ENCODE data around the gene GOLGA8Q.
"Not testable (repeated sequence)": the region's sequence is repeated elsewhere in the genome, so short reads cannot be mapped to it uniquely, and the experiment has no call there.

Gene GOLGA8Q

DNA sequence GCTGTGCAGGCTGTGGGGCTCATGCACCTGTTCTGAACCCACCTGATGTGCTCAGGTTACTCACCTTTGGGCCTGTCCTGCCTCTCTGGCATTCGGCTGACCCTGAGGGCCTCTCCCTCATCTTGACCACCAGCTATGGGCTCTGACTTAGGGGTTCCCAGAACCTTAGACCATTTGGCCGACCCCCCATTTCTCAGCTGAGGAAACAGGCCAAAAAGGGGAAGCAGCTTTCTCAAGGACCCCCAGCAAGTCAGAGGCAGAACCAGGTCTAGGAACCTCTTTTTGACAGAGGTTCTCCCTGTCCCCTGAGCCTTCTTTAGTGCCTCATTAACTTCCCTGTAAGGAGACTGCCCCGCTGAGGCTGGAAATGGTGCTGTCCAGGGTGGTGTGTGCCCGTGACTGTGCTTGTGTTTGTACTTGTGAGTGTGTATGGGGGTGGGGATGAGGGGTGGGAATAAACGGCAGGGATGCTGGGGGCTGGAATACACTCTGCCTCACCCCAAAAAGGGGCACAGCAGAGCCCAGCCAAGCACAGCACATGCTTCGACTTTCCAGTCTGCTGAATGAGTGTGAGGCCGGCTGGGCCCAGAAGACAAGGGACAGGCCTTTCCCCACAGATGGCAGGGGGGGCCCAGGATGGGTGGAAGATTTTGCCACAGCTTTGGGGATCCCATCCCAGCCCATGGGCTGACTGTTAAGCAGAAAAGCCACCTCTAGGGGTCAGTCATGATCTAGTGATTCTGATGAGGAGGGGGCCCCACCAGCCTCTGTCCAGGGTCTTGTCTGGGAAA is 28.2 kb upstream of the GOLGA8Q start:
- not testable (repeated sequence) for H3K79me1 ChIP-seq (ENCODE audit: low read depth, low read length); H3K4me2 ChIP-seq (ENCODE audit: insufficient read depth, low read length, poor library complexity, severe bottlenecking); H4K8ac ChIP-seq (ENCODE audit: low read depth, low read length); H3K14ac ChIP-seq (ENCODE audit: low read length); H3K27me3 ChIP-seq (ENCODE audit: control insufficient read depth in 3 of 3, insufficient read depth in 3 of 3, low read depth in 1 of 3, low read length in 3 of 3); H3K36me3 ChIP-seq (replicated peaks in 1 of 2; ENCODE audit: control insufficient read depth in 2 of 2, insufficient read depth in 2 of 2, low read length in 2 of 2); H2AFZ ChIP-seq (ENCODE audit: low read length); H2BK120ac ChIP-seq (ENCODE audit: low read depth, low read length); H4K91ac ChIP-seq (ENCODE audit: low read depth, low read length, poor library complexity); H2BK5ac ChIP-seq (ENCODE audit: low read length); H3K23ac ChIP-seq (ENCODE audit: low read depth, low read length, poor library complexity); H3K18ac ChIP-seq (ENCODE audit: low read length); H2BK15ac ChIP-seq (ENCODE audit: low read length); H3K9ac ChIP-seq (ENCODE audit: low read depth, low read length, poor library complexity); H2AK5ac ChIP-seq (ENCODE audit: low read depth, low read length); H3K4ac ChIP-seq (ENCODE audit: low read length); H3K4me3 ChIP-seq (ENCODE audit: low read length in 2 of 2); H2BK12ac ChIP-seq (ENCODE audit: low read length); H3K27ac ChIP-seq (replicated peaks; ENCODE audit: low read length); DNase-seq (ENCODE audit: low spot score); H3K9me3 ChIP-seq (replicated peaks in 1 of 2; ENCODE audit: control insufficient read depth in 2 of 2, insufficient read depth in 1 of 2, low read depth in 1 of 2, low read length in 2 of 2); H3K4me1 ChIP-seq (ENCODE audit: control insufficient read depth in 2 of 2, insufficient read depth in 1 of 2, low read depth in 1 of 2, low read length in 2 of 2)
- no CpG with 5 or more reads among the region's 7 CpGs for WGBS, 2 donors (ENCODE audit: extremely low coverage in 2 of 2, insufficient read length in 2 of 2, insufficient replicate concordance in 1 of 2)

DNA sequence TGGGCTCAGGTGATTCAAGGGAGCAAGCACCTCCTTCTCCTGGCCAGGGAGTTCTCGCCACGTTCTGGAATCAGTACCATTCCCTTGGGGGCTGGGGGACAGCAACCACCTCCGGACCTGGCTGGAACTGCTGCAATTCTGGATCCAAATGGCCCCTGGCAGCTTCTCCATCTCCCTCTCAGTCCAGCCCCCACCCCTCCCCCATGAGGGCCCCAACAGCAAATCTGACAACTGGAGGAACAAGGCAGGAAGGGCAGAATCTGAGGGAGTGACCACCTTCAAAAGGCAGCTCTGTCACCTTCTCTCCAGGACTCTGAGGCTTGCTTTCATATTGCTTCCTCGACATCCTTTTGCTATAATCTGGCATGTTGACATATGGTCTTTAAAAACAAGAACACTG is 25.9 kb upstream of the GOLGA8Q start:
- H2BK12ac ChIP-seq (ENCODE audit: low read length); H2BK120ac ChIP-seq (ENCODE audit: low read depth, low read length); H3K4ac ChIP-seq (ENCODE audit: low read length); H3K9ac ChIP-seq (ENCODE audit: low read depth, low read length, poor library complexity); H4K91ac ChIP-seq (ENCODE audit: low read depth, low read length, poor library complexity); H3K4me3 ChIP-seq (ENCODE audit: low read length in 2 of 2); H2AFZ ChIP-seq (ENCODE audit: low read length); H2BK5ac ChIP-seq (ENCODE audit: low read length); H3K18ac ChIP-seq (ENCODE audit: low read length); H3K27me3 ChIP-seq (ENCODE audit: control insufficient read depth in 3 of 3, insufficient read depth in 3 of 3, low read depth in 1 of 3, low read length in 3 of 3); DNase-seq (ENCODE audit: low spot score); H3K79me1 ChIP-seq (ENCODE audit: low read depth, low read length); H3K14ac ChIP-seq (ENCODE audit: low read length); H2BK15ac ChIP-seq (ENCODE audit: low read length); H2AK5ac ChIP-seq (ENCODE audit: low read depth, low read length); H4K8ac ChIP-seq (ENCODE audit: low read depth, low read length); H3K4me1 ChIP-seq (ENCODE audit: control insufficient read depth in 2 of 2, insufficient read depth in 1 of 2, low read depth in 1 of 2, low read length in 2 of 2); H3K9me3 ChIP-seq (replicated peaks in 1 of 2; ENCODE audit: control insufficient read depth in 2 of 2, insufficient read depth in 1 of 2, low read depth in 1 of 2, low read length in 2 of 2); H3K27ac ChIP-seq (replicated peaks; ENCODE audit: low read length); H3K36me3 ChIP-seq (replicated peaks in 1 of 2; ENCODE audit: control insufficient read depth in 2 of 2, insufficient read depth in 2 of 2, low read length in 2 of 2); H3K4me2 ChIP-seq (ENCODE audit: insufficient read depth, low read length, poor library complexity, severe bottlenecking); H3K23ac ChIP-seq (ENCODE audit: low read depth, low read length, poor library complexity): not testable (repeated sequence)
- WGBS, 2 donors (ENCODE audit: extremely low coverage in 2 of 2, insufficient read length in 2 of 2, insufficient replicate concordance in 1 of 2): no CpG with 5 or more reads among the region's 4 CpGs

DNA sequence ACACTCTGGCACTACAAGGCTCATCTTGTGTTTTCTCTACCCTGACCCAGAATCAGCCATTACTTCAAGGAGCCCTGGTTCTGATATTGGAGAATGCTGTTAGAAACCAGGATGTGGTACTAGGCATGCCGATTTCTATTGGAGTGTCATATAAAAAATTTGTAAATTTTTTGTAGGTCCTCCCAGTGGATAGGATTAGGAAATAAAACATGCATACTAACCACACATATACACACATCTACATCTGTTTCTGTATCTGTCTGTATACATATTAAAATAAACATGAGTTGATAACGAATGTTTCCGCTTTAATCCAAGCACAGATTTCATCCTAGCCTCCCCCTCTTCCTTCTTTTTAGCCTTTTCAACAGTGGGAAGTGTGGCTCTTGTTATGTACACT is 22.8 kb upstream of the GOLGA8Q start:
- not testable (repeated sequence) for H3K18ac ChIP-seq (ENCODE audit: low read length); H3K27me3 ChIP-seq (ENCODE audit: control insufficient read depth in 3 of 3, insufficient read depth in 3 of 3, low read depth in 1 of 3, low read length in 3 of 3); H3K79me1 ChIP-seq (ENCODE audit: low read depth, low read length); H4K91ac ChIP-seq (ENCODE audit: low read depth, low read length, poor library complexity); H2BK120ac ChIP-seq (ENCODE audit: low read depth, low read length); H3K4me2 ChIP-seq (ENCODE audit: insufficient read depth, low read length, poor library complexity, severe bottlenecking); H2AFZ ChIP-seq (ENCODE audit: low read length); H3K14ac ChIP-seq (ENCODE audit: low read length); H3K4me1 ChIP-seq (ENCODE audit: control insufficient read depth in 2 of 2, insufficient read depth in 1 of 2, low read depth in 1 of 2, low read length in 2 of 2); H3K9ac ChIP-seq (ENCODE audit: low read depth, low read length, poor library complexity); H2BK5ac ChIP-seq (ENCODE audit: low read length); H3K9me3 ChIP-seq (replicated peaks in 1 of 2; ENCODE audit: control insufficient read depth in 2 of 2, insufficient read depth in 1 of 2, low read depth in 1 of 2, low read length in 2 of 2); H3K27ac ChIP-seq (replicated peaks; ENCODE audit: low read length); H2AK5ac ChIP-seq (ENCODE audit: low read depth, low read length); H2BK12ac ChIP-seq (ENCODE audit: low read length); DNase-seq (ENCODE audit: low spot score); H3K4me3 ChIP-seq (ENCODE audit: low read length in 2 of 2); H3K23ac ChIP-seq (ENCODE audit: low read depth, low read length, poor library complexity); H3K36me3 ChIP-seq (replicated peaks in 1 of 2; ENCODE audit: control insufficient read depth in 2 of 2, insufficient read depth in 2 of 2, low read length in 2 of 2); H3K4ac ChIP-seq (ENCODE audit: low read length); H2BK15ac ChIP-seq (ENCODE audit: low read length); H4K8ac ChIP-seq (ENCODE audit: low read depth, low read length)
- WGBS, 2 donors (ENCODE audit: extremely low coverage in 2 of 2, insufficient read length in 2 of 2, insufficient replicate concordance in 1 of 2): no CpG with 5 or more reads among the region's 3 CpGs

DNA sequence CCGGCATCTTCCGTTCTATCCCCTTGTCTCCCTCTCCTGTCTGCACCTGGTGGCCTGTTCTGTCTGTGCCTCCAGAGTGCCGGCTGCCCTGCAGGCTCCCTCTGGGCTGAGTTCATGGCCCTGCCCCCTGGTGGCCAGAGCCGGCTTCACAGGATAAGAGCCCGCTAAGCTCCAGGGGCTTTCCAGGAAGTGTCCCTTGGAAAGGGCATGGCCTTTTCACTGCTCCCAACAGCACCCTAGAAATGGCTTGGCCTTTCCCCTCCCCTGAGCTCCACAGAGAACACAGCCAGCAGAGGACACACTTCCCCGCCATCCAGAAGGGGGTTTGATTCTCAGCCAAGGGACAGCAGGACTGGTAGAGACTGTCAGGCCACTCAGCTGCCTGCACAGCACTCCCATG is 15.1 kb downstream of the GOLGA8Q start:
- H3K9ac ChIP-seq (ENCODE audit: low read depth, low read length, poor library complexity); H4K91ac ChIP-seq (ENCODE audit: low read depth, low read length, poor library complexity); H3K27ac ChIP-seq (replicated peaks; ENCODE audit: low read length); H3K14ac ChIP-seq (ENCODE audit: low read length); H3K4me2 ChIP-seq (ENCODE audit: insufficient read depth, low read length, poor library complexity, severe bottlenecking); H3K4me3 ChIP-seq (ENCODE audit: low read length in 2 of 2); H3K4ac ChIP-seq (ENCODE audit: low read length); H3K36me3 ChIP-seq (replicated peaks in 1 of 2; ENCODE audit: control insufficient read depth in 2 of 2, insufficient read depth in 2 of 2, low read length in 2 of 2); H2BK12ac ChIP-seq (ENCODE audit: low read length); H3K23ac ChIP-seq (ENCODE audit: low read depth, low read length, poor library complexity); H3K27me3 ChIP-seq (ENCODE audit: control insufficient read depth in 3 of 3, insufficient read depth in 3 of 3, low read depth in 1 of 3, low read length in 3 of 3); H2BK5ac ChIP-seq (ENCODE audit: low read length); H3K18ac ChIP-seq (ENCODE audit: low read length); H3K9me3 ChIP-seq (replicated peaks in 1 of 2; ENCODE audit: control insufficient read depth in 2 of 2, insufficient read depth in 1 of 2, low read depth in 1 of 2, low read length in 2 of 2); H3K4me1 ChIP-seq (ENCODE audit: control insufficient read depth in 2 of 2, insufficient read depth in 1 of 2, low read depth in 1 of 2, low read length in 2 of 2); H3K79me1 ChIP-seq (ENCODE audit: low read depth, low read length); H2AK5ac ChIP-seq (ENCODE audit: low read depth, low read length); H2BK15ac ChIP-seq (ENCODE audit: low read length); DNase-seq (ENCODE audit: low spot score); H2BK120ac ChIP-seq (ENCODE audit: low read depth, low read length); H2AFZ ChIP-seq (ENCODE audit: low read length); H4K8ac ChIP-seq (ENCODE audit: low read depth, low read length): not testable (repeated sequence)
- WGBS, 2 donors (ENCODE audit: extremely low coverage in 2 of 2, insufficient read length in 2 of 2, insufficient replicate concordance in 1 of 2): no CpG with 5 or more reads among the region's 6 CpGs
